Pancreas (tissue), 10 donors: ENCODE results near the gene ALK. TPM values are rescaled to one million over a fixed set of nuclear protein-coding genes. Genes with fewer than 3 reads are reported as not detected.

Experiments used
- ATAC-seq, 4 donors: fragments of 200-7000 bp; cut with Tn5 transposase; one replicate each; pipeline versions ENCODE4 v1.8.0 to v1.9.1; 2020; ENCODE audit warnings: mild to moderate bottlenecking in 4 of 4, moderate library complexity in 4 of 4
- DNase-seq, 6 donors: peaks; one replicate each; pipeline ENCODE4 v3.0.0-alpha.2; 2020
- FAIRE-seq: peaks from 2 replicates; lab custom pipeline; 2012; peaks lifted over from hg19 to GRCh38; lab: Jason Lieb, UNC
- H3K27ac ChIP-seq, 4 donors: fragments of 200-600 bp; sonication (generic); 1 replicate in 3 of 4; 2 replicates in 1 of 4; pipeline versions ENCODE4 v1.5.0 to v1.8.0; 2020
- H3K27me3 ChIP-seq, 4 donors: fragments of 200-600 bp; one replicate each; pipeline ENCODE4 v1.8.0; 2021
- H3K36me3 ChIP-seq, 3 donors: fragments of 200-600 bp; sonication (generic) in 1 of 3; one replicate each; pipeline versions ENCODE4 v1.5.0 to v1.8.0; 2020 to 2021
- H3K4me1 ChIP-seq, 3 donors: fragments of 200-600 bp; one replicate each; pipeline ENCODE4 v1.8.0; 2021
- H3K4me3 ChIP-seq, 4 donors: fragments of 200-600 bp; sonication (generic) in 2 of 4; one replicate each; pipeline versions ENCODE4 v1.5.0 to v1.8.0; 2020 to 2021
- H3K9me3 ChIP-seq, 4 donors: fragments of 200-600 bp; one replicate each; pipeline ENCODE4 v1.8.0; 2021
- CTCF ChIP-seq, 4 donors: fragments of 200-600 bp; sonication (generic) in 3 of 4; IDR thresholded peaks; one replicate each; pipeline versions ENCODE4 v1.5.0 to v1.8.0; 2021; ENCODE audit warnings: antibody characterized with exemption in 4 of 4
- WGBS, 2 donors: extraction: QIAGEN DNeasy Blood & Tissue Kit; methylation state at CpG; one replicate each; pipeline ENCODE4 v1.1.7; 2013; 5-methylcytosine and 5-hydroxymethylcytosine counted together
- intact Hi-C, 3 donors: fragments of 100-400 bp; cut with DNase I; formaldehyde crosslinking; loops; one replicate each; pipeline versions ENCODE4 v1.11.1 to v1.14.2; 2022
- polyA plus RNA-seq, 2 donors: library from polyadenylated mRNA; stranded (reverse); fragments of 200-250 nt; gene quantifications; one replicate each; pipeline ENCODE4 v1.2.3, GENCODE V29; 2013
- total RNA-seq, 6 donors: library from RNA; stranded (reverse); fragmentation: NEBNext Ultra II Directional in 4 of 6; extraction: Animal tissue kit (Norgen Biotek cat#: 25700) in 4 of 6; gene quantifications; one replicate each; pipeline versions ENCODE4 v1.2.1 to v1.2.4, GENCODE V29; 2021 to 2023
- donor health status: healthy with polysubstance abuse.
- donor health status: DM: no; HTN: no; CAD: no; lungs with moderate emphysema.
- donor health status: DM: no; HTN: no; CAD: no.
- donor health status: control.
- donor health status: control.
- donor health status: Bipolar disorder and iron deficiency.
- donor health status: DM: yes; HTN: yes; CAD: no.
- donor health status: DM: no; HTN: no; CAD: no.
- donor health status: DM: no; HTN: no; CAD: no.
- donor health status: DM: yes; HTN: yes; CAD: no.

Gene ALK
- total and polyA plus RNA-seq, 8 donors, result 0.05 to 0.17 (median 0.09) TPM; not detected in 2

- Histone ChIP-seq H3K36me3 (no peaks in the 10 kb centered on the region), H3K27ac (no peak overlapping the region), H3K27me3 (no peaks in the 10 kb centered on the region), H3K4me3 (no peak overlapping the region), H3K4me1 (no peaks in the 10 kb centered on the region), H3K9me3 (no peaks in the 10 kb centered on the region)
- WGBS, 2 donors, result 82 to 93% methylated on average over 2 of the region's 2 CpGs
- no peak for ATAC-seq
- no peak for TF ChIP-seq CTCF (IDR thresholded peaks at IDR 0.05)
- no peak for DNase-seq
- no peak for FAIRE-seq
- intact Hi-C loops, result no loop called here
Observed at GRCh38 chr2:29821591-29821990, 99.8 kb downstream of the ALK start.

- no peak overlapping the region for H3K4me3 ChIP-seq
- H3K27ac ChIP-seq, result no peak overlapping the region
- DNase-seq, result no peak
- no peaks in the 10 kb centered on the region for H3K9me3 ChIP-seq
- H3K27me3 ChIP-seq, result no peaks in the 10 kb centered on the region
- TF ChIP-seq CTCF (IDR thresholded peaks at IDR 0.05), result no peak
- no peaks in the 10 kb centered on the region for H3K4me1 ChIP-seq
- no peak for FAIRE-seq
- intact Hi-C loops, result no loop called here
- no peaks in the 10 kb centered on the region for H3K36me3 ChIP-seq
- ATAC-seq, result no peak
Observed at GRCh38 chr2:29819570-29819969, 101.8 kb downstream of the ALK start.

GRCh38 chr2:29817801-29818680 lies 103.3 kb downstream of the ALK start:
- Histone ChIP-seq H3K27ac (no peak overlapping the region), H3K9me3 (no peaks in the 10 kb centered on the region), H3K36me3 (no peaks in the 10 kb centered on the region), H3K27me3 (no peaks in the 10 kb centered on the region), H3K4me1 (no peaks in the 10 kb centered on the region), H3K4me3 (no peak overlapping the region)
- 89 to 91% methylated on average over 26 of the region's 26 CpGs for WGBS, 2 donors
- ATAC-seq, result no peak
- DNase-seq, result no peak
- no peak for FAIRE-seq
- no peak for TF ChIP-seq CTCF (IDR thresholded peaks at IDR 0.05)
- intact Hi-C loops, result no loop called here

GRCh38 chr2:29817299-29817698 lies 104.1 kb downstream of the ALK start:
- intact Hi-C loops, result no loop called here
- Histone ChIP-seq H3K36me3 (no peaks in the 10 kb centered on the region), H3K27ac (no peak overlapping the region), H3K4me1 (no peaks in the 10 kb centered on the region), H3K9me3 (no peaks in the 10 kb centered on the region), H3K4me3 (no peak overlapping the region), H3K27me3 (no peaks in the 10 kb centered on the region)
- WGBS, 2 donors, result 92 to 94% methylated on average over 4 of the region's 4 CpGs
- FAIRE-seq, result no peak
- TF ChIP-seq CTCF (IDR thresholded peaks at IDR 0.05), result no peak
- ATAC-seq, result no peak
- no peak for DNase-seq

GRCh38 chr2:29816651-29817050 lies 104.7 kb downstream of the ALK start:
- intact Hi-C loops, result no loop called here
- DNase-seq (no peak), ATAC-seq (peak in 1 of 4 donors; percentile 67), FAIRE-seq (no peak)
- H3K4me1 ChIP-seq, result no peaks in the 10 kb centered on the region
- H3K9me3 ChIP-seq, result no peaks in the 10 kb centered on the region
- no peaks in the 10 kb centered on the region for H3K27me3 ChIP-seq
- 32 to 56% methylated on average over 4 of the region's 4 CpGs for WGBS, 2 donors
- H3K27ac ChIP-seq, result no peak overlapping the region
- no peak overlapping the region for H3K4me3 ChIP-seq
- no peaks in the 10 kb centered on the region for H3K36me3 ChIP-seq
- TF ChIP-seq CTCF (IDR thresholded peaks at IDR 0.05), result no peak
